Measurements from ENCODE around the gene AFDN.
"Not testable (repeated sequence)": the region's sequence is repeated elsewhere in the genome, so short reads cannot be mapped to it uniquely, and the experiment has no call there.

AFDN gene

DNA sequence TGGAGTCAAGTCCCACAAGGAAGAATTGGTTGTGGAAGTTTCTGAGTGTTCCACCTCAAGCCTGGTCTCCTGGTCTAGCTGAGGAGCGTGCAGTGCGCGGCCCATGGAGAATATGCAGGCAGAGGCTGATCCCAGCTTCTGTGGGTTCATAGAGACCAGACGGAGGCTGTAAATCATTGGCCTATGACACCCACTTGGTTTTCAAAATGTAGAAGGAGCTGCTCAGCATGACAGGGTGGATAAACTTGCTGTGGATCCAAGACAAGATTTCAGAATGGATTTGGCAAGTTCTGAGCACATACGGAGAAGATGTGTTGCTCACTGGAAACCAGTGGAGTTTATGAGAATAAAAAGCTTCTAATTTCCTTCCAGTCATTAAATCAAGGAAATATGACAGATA, 171.5 kb downstream of the AFDN start:
- TF ChIP-seq, protein P1, sequence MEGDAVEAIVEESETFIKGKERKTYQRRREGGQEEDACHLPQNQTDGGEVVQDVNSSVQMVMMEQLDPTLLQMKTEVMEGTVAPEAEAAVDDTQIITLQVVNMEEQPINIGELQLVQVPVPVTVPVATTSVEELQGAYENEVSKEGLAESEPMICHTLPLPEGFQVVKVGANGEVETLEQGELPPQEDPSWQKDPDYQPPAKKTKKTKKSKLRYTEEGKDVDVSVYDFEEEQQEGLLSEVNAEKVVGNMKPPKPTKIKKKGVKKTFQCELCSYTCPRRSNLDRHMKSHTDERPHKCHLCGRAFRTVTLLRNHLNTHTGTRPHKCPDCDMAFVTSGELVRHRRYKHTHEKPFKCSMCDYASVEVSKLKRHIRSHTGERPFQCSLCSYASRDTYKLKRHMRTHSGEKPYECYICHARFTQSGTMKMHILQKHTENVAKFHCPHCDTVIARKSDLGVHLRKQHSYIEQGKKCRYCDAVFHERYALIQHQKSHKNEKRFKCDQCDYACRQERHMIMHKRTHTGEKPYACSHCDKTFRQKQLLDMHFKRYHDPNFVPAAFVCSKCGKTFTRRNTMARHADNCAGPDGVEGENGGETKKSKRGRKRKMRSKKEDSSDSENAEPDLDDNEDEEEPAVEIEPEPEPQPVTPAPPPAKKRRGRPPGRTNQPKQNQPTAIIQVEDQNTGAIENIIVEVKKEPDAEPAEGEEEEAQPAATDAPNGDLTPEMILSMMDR (IDR thresholded peaks at IDR 0.05; ENCODE audit: low read length): no peak
- no peak for TF ChIP-seq EZH2phosphoT487 (IDR thresholded peaks at IDR 0.05; ENCODE audit: low read length)
- TF ChIP-seq EZH2 (optimal IDR thresholded peaks at IDR 0.05; ENCODE audit: low read depth, low read length): no peak
- H3K4me3 ChIP-seq (ENCODE audit: low read length): no peak overlapping the region
- H3K27ac ChIP-seq (ENCODE audit: low read length): no peak overlapping the region
- no peaks in the 10 kb centered on the region for H3K9me3 ChIP-seq (replicated peaks; ENCODE audit: insufficient read depth, low read length)
- no peak for DNase-seq
- no peaks in the 10 kb centered on the region for H4K20me1 ChIP-seq (ENCODE audit: insufficient read depth, low read length)
- H3F3A ChIP-seq (ENCODE audit: insufficient read depth, low read length): no peaks in the 10 kb centered on the region
- H3K4me1 ChIP-seq (ENCODE audit: low read length): no peaks in the 10 kb centered on the region
- H2AFZ ChIP-seq (ENCODE audit: low read length): no peak overlapping the region
- no peak overlapping the region for H3K9ac ChIP-seq (ENCODE audit: low read length)
- H3K36me3 ChIP-seq (replicated peaks; ENCODE audit: insufficient read depth, low read length): no peaks in the 10 kb centered on the region
- no peak overlapping the region for H3K4me2 ChIP-seq (ENCODE audit: low read depth, low read length)
- H3K9me2 ChIP-seq (replicated peaks; ENCODE audit: insufficient read depth, low read length): no peaks in the 10 kb centered on the region
- H3K79me2 ChIP-seq (ENCODE audit: low read length): no peaks in the 10 kb centered on the region
- H3K27me3 ChIP-seq (replicated peaks; ENCODE audit: insufficient read depth, low read length): no peaks in the 10 kb centered on the region

DNA sequence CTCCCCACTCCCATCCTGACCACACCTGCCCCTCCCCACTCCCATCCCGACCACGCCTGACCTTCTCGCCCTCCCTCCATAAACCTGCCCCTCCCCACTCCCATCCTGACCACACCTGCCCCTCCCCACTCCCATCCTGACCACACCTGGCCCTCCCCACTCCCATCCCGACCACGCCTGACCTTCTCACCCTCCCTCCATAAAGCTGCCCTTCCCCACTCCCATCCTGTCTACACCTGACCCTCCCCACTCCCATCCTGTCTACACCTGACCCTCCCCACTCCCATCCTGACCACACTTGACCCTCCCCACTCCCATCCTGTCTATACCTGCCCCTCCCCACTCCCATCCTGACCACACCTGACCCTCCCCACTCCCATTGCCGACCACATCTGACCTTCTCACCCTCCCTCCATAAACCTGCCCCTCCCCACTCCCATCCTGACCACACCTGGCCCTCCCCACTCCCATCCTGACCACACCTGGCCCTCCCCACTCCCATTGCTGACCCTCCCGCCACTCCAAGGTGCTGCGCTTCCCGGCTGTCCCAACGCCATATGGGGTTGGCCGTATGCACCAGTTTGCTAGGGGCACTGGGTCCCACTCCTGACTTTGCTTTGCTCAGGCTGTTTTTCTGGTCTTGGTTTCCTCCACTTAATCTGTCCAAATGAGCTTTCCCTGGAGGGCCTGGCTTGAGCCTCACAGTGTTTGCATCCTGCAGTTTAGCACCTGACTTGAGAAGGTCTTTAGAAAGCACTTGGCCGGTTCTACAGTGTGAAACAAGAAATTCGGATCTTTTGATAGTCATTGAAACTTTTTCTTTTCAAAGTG, 173.7 kb downstream of the AFDN start:
- no peaks in the 10 kb centered on the region for H3K79me2 ChIP-seq (ENCODE audit: low read length)
- no peaks in the 10 kb centered on the region for H3K36me3 ChIP-seq (replicated peaks; ENCODE audit: insufficient read depth, low read length)
- H3K27me3 ChIP-seq (replicated peaks; ENCODE audit: insufficient read depth, low read length): no peaks in the 10 kb centered on the region; the same call in 1 of the 2 replicates
- no peak overlapping the region for H3K4me3 ChIP-seq (ENCODE audit: low read length)
- H3K9ac ChIP-seq (ENCODE audit: low read length): no peak overlapping the region
- no peaks in the 10 kb centered on the region for H3K9me3 ChIP-seq (replicated peaks; ENCODE audit: insufficient read depth, low read length)
- H3K4me1 ChIP-seq (ENCODE audit: low read length): no peaks in the 10 kb centered on the region
- no peak overlapping the region for H2AFZ ChIP-seq (ENCODE audit: low read length)
- H3K4me2 ChIP-seq (ENCODE audit: low read depth, low read length): no peak overlapping the region
- no peak for DNase-seq
- no peaks in the 10 kb centered on the region for H3K9me2 ChIP-seq (replicated peaks; ENCODE audit: insufficient read depth, low read length)
- H4K20me1 ChIP-seq (ENCODE audit: insufficient read depth, low read length): no peaks in the 10 kb centered on the region
- no peaks in the 10 kb centered on the region for H3F3A ChIP-seq (ENCODE audit: insufficient read depth, low read length)
- no peak overlapping the region for H3K27ac ChIP-seq (ENCODE audit: low read length)
- no peak for TF ChIP-seq EZH2 (optimal IDR thresholded peaks at IDR 0.05; ENCODE audit: low read depth, low read length)
- TF ChIP-seq EZH2phosphoT487 (IDR thresholded peaks at IDR 0.05; ENCODE audit: low read length): no peak
- TF ChIP-seq, protein P1 (IDR thresholded peaks at IDR 0.05; ENCODE audit: low read length): no peak

DNA sequence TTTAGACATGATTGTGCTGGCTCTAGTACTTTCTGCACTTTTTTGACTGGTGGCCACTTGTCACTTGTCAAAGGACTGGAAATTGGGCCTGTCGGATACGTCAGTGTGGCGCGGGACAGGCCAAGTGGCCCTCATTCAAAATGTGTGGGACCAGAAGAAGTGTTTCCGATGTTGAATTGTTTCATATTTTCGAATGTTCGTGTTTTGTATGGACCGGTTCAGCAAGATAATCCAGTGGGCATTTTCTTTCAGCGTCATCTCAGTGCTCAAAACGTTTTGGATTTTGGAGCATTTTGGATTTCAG, 174.3 kb downstream of the AFDN start:
- Histone ChIP-seq H3K9ac (ENCODE audit: low read length) (no peak overlapping the region), H3K27me3 (replicated peaks; ENCODE audit: insufficient read depth, low read length) (no peaks in the 10 kb centered on the region; the same call in 1 of the 2 replicates), H3K9me2 (replicated peaks; ENCODE audit: insufficient read depth, low read length) (no peaks in the 10 kb centered on the region), H3K4me3 (ENCODE audit: low read length) (no peak overlapping the region), H3K9me3 (replicated peaks; ENCODE audit: insufficient read depth, low read length) (no peaks in the 10 kb centered on the region), H2AFZ (ENCODE audit: low read length) (no peak overlapping the region), H3F3A (ENCODE audit: insufficient read depth, low read length) (no peaks in the 10 kb centered on the region), H3K36me3 (replicated peaks; ENCODE audit: insufficient read depth, low read length) (no peaks in the 10 kb centered on the region), H3K27ac (ENCODE audit: low read length) (no peak overlapping the region), H3K4me2 (ENCODE audit: low read depth, low read length) (no peak overlapping the region), H3K79me2 (ENCODE audit: low read length) (no peaks in the 10 kb centered on the region), H4K20me1 (ENCODE audit: insufficient read depth, low read length) (no peaks in the 10 kb centered on the region), H3K4me1 (ENCODE audit: low read length) (no peaks in the 10 kb centered on the region)
- DNase-seq: no peak
- TF ChIP-seq, protein P1 (IDR thresholded peaks at IDR 0.05; ENCODE audit: low read length): no peak
- TF ChIP-seq EZH2phosphoT487 (IDR thresholded peaks at IDR 0.05; ENCODE audit: low read length): no peak

DNA sequence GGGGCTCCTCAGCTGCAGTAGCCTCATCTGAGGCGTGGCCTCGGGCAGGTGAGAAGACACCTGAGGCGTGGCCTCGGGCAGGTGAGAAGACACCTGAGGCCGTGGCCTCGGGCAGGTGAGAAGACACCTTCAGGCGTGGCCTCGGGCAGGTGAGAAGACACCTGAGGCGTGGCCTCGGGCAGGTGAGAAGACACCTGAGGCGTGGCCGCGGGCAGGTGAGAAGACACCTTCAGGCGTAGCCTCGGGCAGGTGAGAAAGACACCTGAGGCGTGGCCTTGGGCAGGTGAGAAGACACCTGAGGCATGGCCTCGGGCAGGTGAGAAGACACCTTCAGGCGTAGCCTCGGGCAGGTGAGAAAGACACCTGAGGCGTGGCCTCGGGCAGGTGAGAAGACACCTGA, 174.8 kb downstream of the AFDN start:
- H3K27me3 ChIP-seq (replicated peaks; ENCODE audit: insufficient read depth, low read length); H3K9me2 ChIP-seq (replicated peaks; ENCODE audit: insufficient read depth, low read length); DNase-seq: not testable (repeated sequence)

More for the DNA sequence above, 174.8 kb downstream of the AFDN start:
- not testable (repeated sequence) for H3K27ac ChIP-seq (ENCODE audit: low read length); H3K4me1 ChIP-seq (ENCODE audit: low read length); H3K9me3 ChIP-seq (replicated peaks; ENCODE audit: insufficient read depth, low read length); H3K36me3 ChIP-seq (replicated peaks; ENCODE audit: insufficient read depth, low read length); H3K4me3 ChIP-seq (ENCODE audit: low read length); H4K20me1 ChIP-seq (ENCODE audit: insufficient read depth, low read length); H3K9ac ChIP-seq (ENCODE audit: low read length); H3K4me2 ChIP-seq (ENCODE audit: low read depth, low read length); H3K79me2 ChIP-seq (ENCODE audit: low read length); H2AFZ ChIP-seq (ENCODE audit: low read length); H3F3A ChIP-seq (ENCODE audit: insufficient read depth, low read length)

All from MM.1S (cell line).